MM.1S (cell line): ENCODE measurements around the gene LRRC75A.
"Not testable (repeated sequence)": the region's sequence is repeated elsewhere in the genome, so short reads cannot be mapped to it uniquely, and the experiment has no call there.

Experiments used
- CTCF ChIP-seq: fragments of 300-600 bp; sonication (generic); IDR thresholded peaks from 2 replicates; pipeline ENCODE4 v1.5.1; 2016; ENCODE audit warnings: antibody characterized with exemption, low read length, mixed read lengths
- EZH2 ChIP-seq: fragments of 300-600 bp; sonication (generic); optimal IDR thresholded peaks from 2 replicates; pipeline ENCODE3; 2017; ENCODE audit warnings: low read depth, mild to moderate bottlenecking, antibody characterized with exemption, low read length, mixed read lengths
- EZH2phosphoT487 ChIP-seq: fragments of 300-600 bp; sonication (generic); IDR thresholded peaks from 2 replicates; pipeline ENCODE4 v1.6.1; 2018; ENCODE audit warnings: antibody characterized with exemption, low read length

- not testable (repeated sequence) for TF ChIP-seq EZH2phosphoT487, CTCF, EZH2
Observed at GRCh38 chr17:16440354-16440753, 51.6 kb downstream of the LRRC75A start.
